Measurements from ENCODE around the gene SLC30A9.

- no peak for TF ChIP-seq EZH2 (IDR thresholded peaks at IDR 0.05; ENCODE audit: low read length)
- TF ChIP-seq, protein P1, sequence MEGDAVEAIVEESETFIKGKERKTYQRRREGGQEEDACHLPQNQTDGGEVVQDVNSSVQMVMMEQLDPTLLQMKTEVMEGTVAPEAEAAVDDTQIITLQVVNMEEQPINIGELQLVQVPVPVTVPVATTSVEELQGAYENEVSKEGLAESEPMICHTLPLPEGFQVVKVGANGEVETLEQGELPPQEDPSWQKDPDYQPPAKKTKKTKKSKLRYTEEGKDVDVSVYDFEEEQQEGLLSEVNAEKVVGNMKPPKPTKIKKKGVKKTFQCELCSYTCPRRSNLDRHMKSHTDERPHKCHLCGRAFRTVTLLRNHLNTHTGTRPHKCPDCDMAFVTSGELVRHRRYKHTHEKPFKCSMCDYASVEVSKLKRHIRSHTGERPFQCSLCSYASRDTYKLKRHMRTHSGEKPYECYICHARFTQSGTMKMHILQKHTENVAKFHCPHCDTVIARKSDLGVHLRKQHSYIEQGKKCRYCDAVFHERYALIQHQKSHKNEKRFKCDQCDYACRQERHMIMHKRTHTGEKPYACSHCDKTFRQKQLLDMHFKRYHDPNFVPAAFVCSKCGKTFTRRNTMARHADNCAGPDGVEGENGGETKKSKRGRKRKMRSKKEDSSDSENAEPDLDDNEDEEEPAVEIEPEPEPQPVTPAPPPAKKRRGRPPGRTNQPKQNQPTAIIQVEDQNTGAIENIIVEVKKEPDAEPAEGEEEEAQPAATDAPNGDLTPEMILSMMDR (optimal IDR thresholded peaks at IDR 0.05 in 1 of 3, IDR thresholded peaks at IDR 0.05 in 1 of 3, conservative IDR thresholded peaks at IDR 0.05 in 1 of 3; ENCODE audit: extremely low read depth in 1 of 3, insufficient read depth in 2 of 3, low read length in 3 of 3), result no peak
Measured at GRCh38 chr4:42080306-42080705, 90.0 kb downstream of the SLC30A9 start.

Data from keratinocyte (primary cell).